ENCODE measurements around the gene THG1L. TPM values are rescaled to one million over a fixed set of nuclear protein-coding genes. Genes with fewer than 3 reads are reported as not detected.
A peak's percentile ranks its signal among the peaks of the same experiment; 100 is the strongest.

THG1L gene
- total and polyA plus RNA-seq, 2 of the 13 experiments (the other 11 are each of a cell fraction or from before 2014, with no cell fraction given) = 16.6 to 17.2 TPM

DNA sequence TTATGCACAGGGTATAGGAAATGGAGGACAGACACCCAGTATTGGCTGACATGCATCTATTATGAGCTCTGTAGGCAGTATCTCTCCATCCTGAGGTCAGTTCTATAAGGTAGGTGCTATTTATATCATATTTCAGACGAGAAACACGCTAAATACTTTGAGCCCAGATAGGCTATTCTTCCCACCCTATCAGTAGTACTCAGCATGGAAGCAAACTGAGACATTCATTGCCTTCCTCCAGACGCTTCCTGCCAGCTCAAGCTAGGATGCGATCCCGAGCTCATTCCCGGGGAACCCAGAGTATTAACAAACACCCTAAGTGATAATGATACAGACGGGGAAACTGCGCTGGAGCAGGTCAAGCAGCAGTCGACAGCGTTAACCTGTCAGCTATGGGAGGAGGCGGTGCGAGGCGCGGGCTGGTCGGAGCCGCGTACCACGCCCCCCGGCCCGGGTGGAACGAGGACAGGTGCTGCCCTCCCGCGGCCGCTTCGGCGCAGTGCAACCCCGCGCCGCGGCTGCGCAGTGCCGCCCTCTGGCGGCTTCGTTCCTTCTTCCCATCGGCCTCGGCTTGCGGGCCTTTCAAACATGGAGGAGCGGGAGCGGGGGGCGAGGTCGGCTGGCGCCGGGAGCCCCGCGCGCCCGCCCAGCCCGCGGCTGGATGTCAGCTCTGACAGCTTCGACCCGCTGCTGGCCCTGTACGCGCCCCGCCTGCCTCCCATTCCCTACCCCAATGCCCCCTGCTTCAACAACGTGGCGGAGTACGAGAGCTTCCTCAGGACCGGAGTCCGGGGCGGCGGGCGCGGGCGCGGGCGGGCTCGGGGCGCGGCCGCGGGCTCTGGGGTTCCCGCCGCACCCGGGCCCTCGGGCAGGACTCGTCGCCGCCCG, 12.2 kb downstream of the THG1L start, which contains the start of gene LSM11 (continued):
- no peak for TF ChIP-seq ZNF577 (CRISPR knock-in tag; IDR thresholded peaks at IDR 0.05; ENCODE audit: borderline replicate concordance, low read depth)
- TF ChIP-seq, protein P1, sequence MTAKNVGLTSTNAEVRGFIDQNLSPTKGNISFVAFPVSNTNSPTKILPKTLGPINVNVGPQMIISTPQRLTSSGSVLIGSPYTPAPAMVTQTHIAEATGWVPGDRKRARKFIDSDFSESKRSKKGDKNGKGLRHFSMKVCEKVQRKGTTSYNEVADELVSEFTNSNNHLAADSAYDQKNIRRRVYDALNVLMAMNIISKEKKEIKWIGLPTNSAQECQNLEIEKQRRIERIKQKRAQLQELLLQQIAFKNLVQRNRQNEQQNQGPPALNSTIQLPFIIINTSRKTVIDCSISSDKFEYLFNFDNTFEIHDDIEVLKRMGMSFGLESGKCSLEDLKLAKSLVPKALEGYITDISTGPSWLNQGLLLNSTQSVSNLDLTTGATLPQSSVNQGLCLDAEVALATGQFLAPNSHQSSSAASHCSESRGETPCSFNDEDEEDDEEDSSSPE (CRISPR knock-in tag; IDR thresholded peaks at IDR 0.05) = peak; percentile 63
- no peak for TF ChIP-seq ZFYVE20 (CRISPR knock-in tag; IDR thresholded peaks at IDR 0.05; ENCODE audit: borderline replicate concordance, low read depth)
- TF ChIP-seq, protein P2, sequence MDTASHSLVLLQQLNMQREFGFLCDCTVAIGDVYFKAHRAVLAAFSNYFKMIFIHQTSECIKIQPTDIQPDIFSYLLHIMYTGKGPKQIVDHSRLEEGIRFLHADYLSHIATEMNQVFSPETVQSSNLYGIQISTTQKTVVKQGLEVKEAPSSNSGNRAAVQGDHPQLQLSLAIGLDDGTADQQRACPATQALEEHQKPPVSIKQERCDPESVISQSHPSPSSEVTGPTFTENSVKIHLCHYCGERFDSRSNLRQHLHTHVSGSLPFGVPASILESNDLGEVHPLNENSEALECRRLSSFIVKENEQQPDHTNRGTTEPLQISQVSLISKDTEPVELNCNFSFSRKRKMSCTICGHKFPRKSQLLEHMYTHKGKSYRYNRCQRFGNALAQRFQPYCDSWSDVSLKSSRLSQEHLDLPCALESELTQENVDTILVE (CRISPR knock-in tag; IDR thresholded peaks at IDR 0.05) = peak; percentile 62; the same call in 1 of the 2 replicates
- TF ChIP-seq IRF2 (CRISPR knock-in tag; IDR thresholded peaks at IDR 0.05) = peak; percentile 79; the same call in 1 of the 2 replicates
- 0 out of 2 replicates have a peak, but pooled peaks have one; percentile 49 for TF ChIP-seq ZNF414 (CRISPR knock-in tag; IDR thresholded peaks at IDR 0.05)
- TF ChIP-seq SALL2 (CRISPR knock-in tag; IDR thresholded peaks at IDR 0.05) = peak; percentile 16; the same call in 1 of the 2 replicates
- peak; percentile 28; the same call in 1 of the 2 replicates for TF ChIP-seq ZBTB10 (CRISPR knock-in tag; IDR thresholded peaks at IDR 0.05; ENCODE audit: borderline replicate concordance)
- no peak for TF ChIP-seq HNF1B (CRISPR knock-in tag; IDR thresholded peaks at IDR 0.05)
- 0 out of 2 replicates have a peak, but pooled peaks have one; percentile 65 for TF ChIP-seq CHCHD3 (CRISPR knock-in tag; IDR thresholded peaks at IDR 0.05)
- TF ChIP-seq ZNF205 (CRISPR knock-in tag; IDR thresholded peaks at IDR 0.05) = peak; percentile 87
- TF ChIP-seq RAD21 (CRISPR knock-in tag; IDR thresholded peaks at IDR 0.05) = peak; percentile 98
- TF ChIP-seq ZBTB37 (CRISPR knock-in tag; IDR thresholded peaks at IDR 0.05) = no peak
- TF ChIP-seq, protein P3, sequence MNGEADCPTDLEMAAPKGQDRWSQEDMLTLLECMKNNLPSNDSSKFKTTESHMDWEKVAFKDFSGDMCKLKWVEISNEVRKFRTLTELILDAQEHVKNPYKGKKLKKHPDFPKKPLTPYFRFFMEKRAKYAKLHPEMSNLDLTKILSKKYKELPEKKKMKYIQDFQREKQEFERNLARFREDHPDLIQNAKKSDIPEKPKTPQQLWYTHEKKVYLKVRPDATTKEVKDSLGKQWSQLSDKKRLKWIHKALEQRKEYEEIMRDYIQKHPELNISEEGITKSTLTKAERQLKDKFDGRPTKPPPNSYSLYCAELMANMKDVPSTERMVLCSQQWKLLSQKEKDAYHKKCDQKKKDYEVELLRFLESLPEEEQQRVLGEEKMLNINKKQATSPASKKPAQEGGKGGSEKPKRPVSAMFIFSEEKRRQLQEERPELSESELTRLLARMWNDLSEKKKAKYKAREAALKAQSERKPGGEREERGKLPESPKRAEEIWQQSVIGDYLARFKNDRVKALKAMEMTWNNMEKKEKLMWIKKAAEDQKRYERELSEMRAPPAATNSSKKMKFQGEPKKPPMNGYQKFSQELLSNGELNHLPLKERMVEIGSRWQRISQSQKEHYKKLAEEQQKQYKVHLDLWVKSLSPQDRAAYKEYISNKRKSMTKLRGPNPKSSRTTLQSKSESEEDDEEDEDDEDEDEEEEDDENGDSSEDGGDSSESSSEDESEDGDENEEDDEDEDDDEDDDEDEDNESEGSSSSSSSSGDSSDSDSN (CRISPR knock-in tag; IDR thresholded peaks at IDR 0.05) = peak; percentile 69; the same call in 1 of the 2 replicates
- peak; percentile 15; the same call in 1 of the 2 replicates for TF ChIP-seq MED1 (CRISPR knock-in tag; IDR thresholded peaks at IDR 0.05)
- peak; percentile 39; the same call in 1 of the 2 replicates for TF ChIP-seq TAF1 (CRISPR knock-in tag; IDR thresholded peaks at IDR 0.05)

All from HepG2 (cell line).